B cell (primary cell): ENCODE data around the gene PITPNM1.

Source experiments
- EZH2 ChIP-seq: IDR thresholded peaks from 2 replicates; pipeline ENCODE4 v1.6.1; 2012; ENCODE audit warnings: borderline replicate concordance, low read depth, mild to moderate bottlenecking, moderate library complexity, low read length; ENCODE audit not compliant: insufficient read depth, poor library complexity, severe bottlenecking
- TF ChIP-seq, protein P1 (sequence below): fragments of 200-600 bp; IDR thresholded peaks from one replicate; pipeline ENCODE4 v1.8.0; 2022; ENCODE audit warnings: antibody characterized with exemption, mild to moderate bottlenecking

GRCh38 chr11:67494371-67495233, 10.6 kb downstream of the PITPNM1 start:
- no peak for TF ChIP-seq EZH2
- TF ChIP-seq, protein P1, sequence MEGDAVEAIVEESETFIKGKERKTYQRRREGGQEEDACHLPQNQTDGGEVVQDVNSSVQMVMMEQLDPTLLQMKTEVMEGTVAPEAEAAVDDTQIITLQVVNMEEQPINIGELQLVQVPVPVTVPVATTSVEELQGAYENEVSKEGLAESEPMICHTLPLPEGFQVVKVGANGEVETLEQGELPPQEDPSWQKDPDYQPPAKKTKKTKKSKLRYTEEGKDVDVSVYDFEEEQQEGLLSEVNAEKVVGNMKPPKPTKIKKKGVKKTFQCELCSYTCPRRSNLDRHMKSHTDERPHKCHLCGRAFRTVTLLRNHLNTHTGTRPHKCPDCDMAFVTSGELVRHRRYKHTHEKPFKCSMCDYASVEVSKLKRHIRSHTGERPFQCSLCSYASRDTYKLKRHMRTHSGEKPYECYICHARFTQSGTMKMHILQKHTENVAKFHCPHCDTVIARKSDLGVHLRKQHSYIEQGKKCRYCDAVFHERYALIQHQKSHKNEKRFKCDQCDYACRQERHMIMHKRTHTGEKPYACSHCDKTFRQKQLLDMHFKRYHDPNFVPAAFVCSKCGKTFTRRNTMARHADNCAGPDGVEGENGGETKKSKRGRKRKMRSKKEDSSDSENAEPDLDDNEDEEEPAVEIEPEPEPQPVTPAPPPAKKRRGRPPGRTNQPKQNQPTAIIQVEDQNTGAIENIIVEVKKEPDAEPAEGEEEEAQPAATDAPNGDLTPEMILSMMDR: no peak
